PFSK-1 (cell line): ENCODE measurements around the gene HOXA3.

Experiments used
- FOXP2 ChIP-seq: optimal IDR thresholded peaks from 2 replicates; pipeline ENCODE3; 2011; ENCODE audit warnings: borderline replicate concordance, control low read depth, inconsistent platforms; ENCODE audit not compliant: insufficient read depth; ENCODE audit errors: extremely low read length, extremely low read depth
- POLR2AphosphoS5 ChIP-seq: IDR thresholded peaks from 2 replicates; pipeline ENCODE4 v1.6.1; 2012; ENCODE audit warnings: low read depth, mild to moderate bottlenecking, control low read depth, low read length, moderate library complexity
- SIN3A ChIP-seq: IDR thresholded peaks from 2 replicates; pipeline ENCODE4 v1.6.1; 2012; ENCODE audit warnings: mild to moderate bottlenecking, low read length, moderate library complexity, borderline replicate concordance; ENCODE audit not compliant: insufficient read depth
- TAF1 ChIP-seq: IDR thresholded peaks from 2 replicates; pipeline ENCODE4 v1.6.1; 2012; ENCODE audit warnings: low read length, control low read depth, borderline replicate concordance; ENCODE audit not compliant: insufficient read depth
- TF ChIP-seq, protein P1 (sequence below), 2 experiments: IDR thresholded peaks; 2 replicates each; pipeline versions ENCODE4 v1.6.1 to v1.8.0; 2011 to 2012; ENCODE audit warnings: low read depth in 2 of 2, low read length in 2 of 2, control low read depth in 1 of 2, inconsistent platforms in 1 of 2, mild to moderate bottlenecking in 1 of 2, moderate library complexity in 1 of 2; ENCODE audit not compliant: insufficient read depth in 1 of 2

DNA sequence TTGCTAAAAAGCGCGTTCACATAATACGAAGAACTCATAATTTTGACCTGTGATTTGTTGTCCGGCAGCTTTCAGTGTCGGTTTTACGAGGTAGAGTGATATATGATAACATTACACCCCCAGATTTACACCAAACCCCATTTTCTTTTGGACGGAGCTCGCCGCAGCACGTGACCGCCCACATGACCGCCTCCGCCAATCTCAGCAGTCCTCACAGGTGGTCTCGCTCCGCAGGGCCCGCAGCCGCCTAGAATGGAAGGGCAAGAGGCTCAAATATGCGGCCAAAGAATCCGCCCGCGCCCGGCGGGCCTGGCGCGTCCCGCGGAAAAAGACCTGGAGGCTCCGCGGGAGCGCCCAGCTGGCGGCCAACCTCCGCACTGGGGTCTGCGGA is 4.1 kb upstream of the HOXA3 start, which contains the start of gene HOXA7:
- no peak for TF ChIP-seq POLR2AphosphoS5
- TF ChIP-seq SIN3A, result no peak
- TF ChIP-seq, protein P1, sequence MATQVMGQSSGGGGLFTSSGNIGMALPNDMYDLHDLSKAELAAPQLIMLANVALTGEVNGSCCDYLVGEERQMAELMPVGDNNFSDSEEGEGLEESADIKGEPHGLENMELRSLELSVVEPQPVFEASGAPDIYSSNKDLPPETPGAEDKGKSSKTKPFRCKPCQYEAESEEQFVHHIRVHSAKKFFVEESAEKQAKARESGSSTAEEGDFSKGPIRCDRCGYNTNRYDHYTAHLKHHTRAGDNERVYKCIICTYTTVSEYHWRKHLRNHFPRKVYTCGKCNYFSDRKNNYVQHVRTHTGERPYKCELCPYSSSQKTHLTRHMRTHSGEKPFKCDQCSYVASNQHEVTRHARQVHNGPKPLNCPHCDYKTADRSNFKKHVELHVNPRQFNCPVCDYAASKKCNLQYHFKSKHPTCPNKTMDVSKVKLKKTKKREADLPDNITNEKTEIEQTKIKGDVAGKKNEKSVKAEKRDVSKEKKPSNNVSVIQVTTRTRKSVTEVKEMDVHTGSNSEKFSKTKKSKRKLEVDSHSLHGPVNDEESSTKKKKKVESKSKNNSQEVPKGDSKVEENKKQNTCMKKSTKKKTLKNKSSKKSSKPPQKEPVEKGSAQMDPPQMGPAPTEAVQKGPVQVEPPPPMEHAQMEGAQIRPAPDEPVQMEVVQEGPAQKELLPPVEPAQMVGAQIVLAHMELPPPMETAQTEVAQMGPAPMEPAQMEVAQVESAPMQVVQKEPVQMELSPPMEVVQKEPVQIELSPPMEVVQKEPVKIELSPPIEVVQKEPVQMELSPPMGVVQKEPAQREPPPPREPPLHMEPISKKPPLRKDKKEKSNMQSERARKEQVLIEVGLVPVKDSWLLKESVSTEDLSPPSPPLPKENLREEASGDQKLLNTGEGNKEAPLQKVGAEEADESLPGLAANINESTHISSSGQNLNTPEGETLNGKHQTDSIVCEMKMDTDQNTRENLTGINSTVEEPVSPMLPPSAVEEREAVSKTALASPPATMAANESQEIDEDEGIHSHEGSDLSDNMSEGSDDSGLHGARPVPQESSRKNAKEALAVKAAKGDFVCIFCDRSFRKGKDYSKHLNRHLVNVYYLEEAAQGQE (IDR thresholded peaks at IDR 0.05; ENCODE audit: insufficient read depth in 1 of 2, low read depth in 2 of 2, low read length in 2 of 2), result no peak
- TF ChIP-seq TAF1, result no peak
- TF ChIP-seq FOXP2, result no peak
